Measurements from ENCODE around the gene HDAC9.

GRCh38 chr7:18903695-18904094 lies 408.1 kb downstream of the HDAC9 start:
- TF ChIP-seq POLR2A (IDR thresholded peaks at IDR 0.05; ENCODE audit: low read length) (no peak), GATA1 (IDR thresholded peaks at IDR 0.05; ENCODE audit: low read depth, low read length) (no peak)

All from erythroblast (primary cell).